Peyer's patch (tissue), 4 donors: ENCODE measurements around the gene SNED1.

Experiments used
- CTCF ChIP-seq, 6 experiments: fragments of 450-650 bp in 4 of 6; fragments of 200-600 bp in 2 of 6; sonication (generic) in 1 of 6; IDR thresholded peaks; one replicate each; pipeline ENCODE4 v1.5.1; 2017 to 2019; ENCODE audit warnings: antibody characterized with exemption in 6 of 6, mild to moderate bottlenecking in 3 of 6, moderate library complexity in 1 of 6
- POLR2A ChIP-seq, 2 donors: fragments of 450-650 bp; IDR thresholded peaks; one replicate each; pipeline ENCODE4 v1.5.1; 2017; ENCODE audit warnings: antibody characterized with exemption in 2 of 2, mild to moderate bottlenecking in 2 of 2, moderate library complexity in 2 of 2

DNA sequence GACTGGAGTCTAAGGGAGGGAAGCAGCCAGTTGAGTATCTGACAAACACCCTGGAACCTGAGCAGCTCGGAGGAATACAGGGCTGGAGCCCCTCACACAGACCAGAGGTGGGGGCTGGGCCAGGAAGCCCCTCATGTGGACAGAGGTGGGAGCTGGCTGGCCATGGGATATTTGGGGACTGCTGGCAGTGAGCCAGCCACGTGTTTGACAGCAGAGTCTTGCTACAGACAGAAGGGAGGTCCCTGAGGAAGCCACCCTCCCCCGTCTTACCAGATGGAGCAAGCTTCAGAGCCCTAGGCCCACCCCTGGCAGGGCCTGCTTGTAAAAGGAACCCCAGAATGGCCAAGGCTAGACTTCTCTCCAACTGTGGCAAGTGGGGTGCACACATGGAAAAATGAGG, 107.2 kb downstream of the SNED1 start:
- TF ChIP-seq CTCF (IDR thresholded peaks at IDR 0.05) (no peak), POLR2A (IDR thresholded peaks at IDR 0.05) (no peak)
